Activated CD4-positive, alpha-beta T cell treated with anti-CD3 and anti-CD28 coated beads, Interleukin-2, amount 10 ng/mL, durations not matched to agents 7 days and 5 days (primary cell): Measurements from ENCODE around the gene TLL2. TPM values are rescaled to one million over a fixed set of nuclear protein-coding genes. Genes with fewer than 3 reads are reported as not detected.
"Not testable (repeated sequence)": the region's sequence is repeated elsewhere in the genome, so short reads cannot be mapped to it uniquely, and the experiment has no call there.

Source experiments
- CTCF ChIA-PET: fragments of 350-600 bp; sonication (Branson Sonifier 250); formaldehyde crosslinking; loops from one replicate; lab custom pipeline; 2021; ENCODE audit warnings: antibody characterized with exemption; lab: Charles Lee
- POLR2A ChIA-PET: fragments of 350-600 bp; sonication (Branson Sonifier 250); formaldehyde crosslinking; loops from one replicate; lab custom pipeline; 2021; ENCODE audit warnings: antibody characterized with exemption; lab: Charles Lee
- DNase-seq: peaks from one replicate; pipeline ENCODE4 v3.0.0-alpha.2; 2020
- H3K27ac Mint-ChIP-seq: one replicate; pipeline ENCODE4 v1.8.0; 2021; ENCODE audit warnings: mild to moderate bottlenecking, moderate library complexity, mixed read lengths
- H3K27me3 Mint-ChIP-seq: one replicate; pipeline ENCODE4 v1.8.0; 2021; ENCODE audit warnings: mixed read lengths
- H3K36me3 Mint-ChIP-seq: one replicate; pipeline ENCODE4 v1.8.0; 2021; ENCODE audit warnings: low read depth, mixed read lengths
- H3K4me1 Mint-ChIP-seq: one replicate; pipeline ENCODE4 v1.8.0; 2021; ENCODE audit warnings: mixed read lengths
- H3K4me3 Mint-ChIP-seq: one replicate; pipeline ENCODE4 v1.8.0; 2021; ENCODE audit warnings: mild to moderate bottlenecking, moderate library complexity, mixed read lengths
- H3K9me3 Mint-ChIP-seq: one replicate; pipeline ENCODE4 v1.8.0; 2021; ENCODE audit warnings: mixed read lengths
- total RNA-seq, 2 experiments: library from RNA; stranded (reverse); gene quantifications; one replicate each; pipeline ENCODE4 v1.2.3, GENCODE V29; 2021

TLL2 gene
- under 1 TPM in 1 of 2 experiments, not detected in 1; 0.17 TPM for total RNA-seq

DNA sequence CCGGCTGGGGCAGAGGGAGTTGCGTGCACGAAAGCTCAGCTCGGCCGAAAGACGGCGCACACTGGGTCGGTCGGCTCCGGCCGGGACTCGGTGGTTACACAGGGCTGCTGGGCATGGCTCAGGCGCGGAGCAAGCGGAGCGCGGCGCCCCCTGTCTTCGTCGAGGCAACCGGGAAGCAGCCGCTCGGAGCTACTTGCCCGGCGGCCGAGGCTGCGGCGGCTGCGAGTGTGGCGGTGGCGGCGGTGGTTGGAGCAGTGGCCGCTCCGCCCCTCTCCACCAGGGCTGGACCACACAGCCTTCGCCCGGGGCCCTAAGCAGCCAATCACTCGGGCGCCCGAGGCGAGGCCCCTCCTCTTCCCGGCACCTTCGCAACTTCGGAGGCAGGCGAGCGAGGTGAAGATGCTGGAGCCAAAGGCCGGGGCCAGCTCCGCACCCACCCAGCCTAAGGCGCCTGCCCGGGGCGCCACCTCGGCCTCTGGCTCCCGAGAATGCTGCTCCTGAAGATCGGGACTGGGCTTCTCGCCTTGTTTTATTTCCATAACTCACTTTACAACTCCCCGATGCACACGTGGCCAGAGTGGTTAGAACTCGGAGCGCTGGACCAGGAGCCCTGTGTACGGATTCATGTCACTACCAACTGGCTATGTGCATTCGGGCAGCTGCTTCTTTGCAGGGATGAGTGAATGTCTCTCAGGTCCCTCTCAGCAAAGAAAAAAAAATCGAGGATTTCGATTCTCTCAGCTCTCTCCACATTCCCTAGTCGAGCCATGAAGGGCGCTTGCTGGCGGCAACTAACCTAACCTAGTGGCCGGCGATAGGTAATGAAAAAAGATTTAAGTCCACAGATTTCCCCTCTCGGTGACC lies at the start of gene TLL2:
Gene TLL2, minus strand, starts transcription at position 229 of the 864 bp plus-strand sequence. CDS start 241 bp downstream, outside the sequence.
- ChIA-PET CTCF (interaction anchor here (0.8 to 2.6 kb wide), 5 partner anchors 9 to 48 kb away, joined by 3 to 11 read pairs (median 4); no protein-coding TSS in a partner anchor), POLR2A (no interaction called here)
- H3K9me3 Mint-ChIP-seq: no peaks in the 10 kb centered on the region
- H3K27ac Mint-ChIP-seq: no peak within 1 kb of the TSS
- peaks cover 61% of the 10 kb centered on the region for H3K27me3 Mint-ChIP-seq
- peak within 1 kb of the TSS; percentile 64 for H3K4me3 Mint-ChIP-seq
- DNase-seq: peak; percentile 57
- H3K36me3 Mint-ChIP-seq: peaks cover 15% of the 10 kb centered on the region
- H3K4me1 Mint-ChIP-seq: peaks cover 17% of the 10 kb centered on the region

DNA sequence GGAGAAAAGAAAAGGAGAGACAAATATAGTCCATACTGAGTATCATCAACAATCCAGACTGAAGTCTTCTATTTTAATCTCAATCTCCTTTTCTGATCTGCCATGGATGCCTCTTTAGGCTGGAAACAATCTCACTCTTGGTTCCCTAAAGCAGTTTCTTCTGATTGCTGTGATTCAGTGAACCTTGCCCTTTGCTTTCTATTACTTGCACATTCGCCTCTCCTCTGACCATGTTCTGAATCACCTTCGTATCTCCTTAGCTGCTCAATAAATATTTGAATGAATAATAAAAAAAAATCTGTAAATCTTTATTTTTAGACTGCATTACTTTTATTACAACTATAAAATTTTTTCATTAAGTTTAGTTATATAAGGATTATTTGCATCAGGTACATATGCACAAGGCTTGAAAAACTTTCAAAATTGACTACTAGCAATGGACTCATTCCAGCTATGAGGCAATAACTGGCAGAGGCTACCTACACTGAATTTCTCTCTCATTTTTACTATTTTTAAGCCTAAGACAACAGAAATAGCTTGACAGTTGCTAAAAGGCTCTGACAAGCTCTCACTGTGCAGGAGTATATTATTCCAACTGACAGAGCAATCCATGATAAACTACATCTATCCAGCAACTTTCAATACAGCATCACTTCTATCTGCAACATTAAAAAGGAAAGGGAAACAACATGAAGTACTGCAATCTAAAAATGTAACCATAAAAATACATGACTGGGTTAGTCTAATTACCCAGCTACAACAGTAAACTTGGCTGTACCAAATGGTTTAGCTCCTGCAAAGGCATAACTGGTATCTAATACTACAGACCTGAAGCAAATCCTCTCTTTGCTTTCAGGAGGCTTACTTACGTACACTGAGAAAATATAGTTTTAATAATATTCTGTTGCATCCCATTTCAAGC lies 47.5 kb upstream of the TLL2 start:
- H3K36me3 Mint-ChIP-seq: peaks cover 30% of the 10 kb centered on the region
- no peaks in the 10 kb centered on the region for H3K27me3 Mint-ChIP-seq
- H3K4me1 Mint-ChIP-seq: peaks cover 5% of the 10 kb centered on the region
- H3K27ac Mint-ChIP-seq: no peak overlapping the region
- ChIA-PET POLR2A (no interaction called here), CTCF (no interaction called here)
- no peak overlapping the region for H3K4me3 Mint-ChIP-seq
- no peaks in the 10 kb centered on the region for H3K9me3 Mint-ChIP-seq
- no peak for DNase-seq

DNA sequence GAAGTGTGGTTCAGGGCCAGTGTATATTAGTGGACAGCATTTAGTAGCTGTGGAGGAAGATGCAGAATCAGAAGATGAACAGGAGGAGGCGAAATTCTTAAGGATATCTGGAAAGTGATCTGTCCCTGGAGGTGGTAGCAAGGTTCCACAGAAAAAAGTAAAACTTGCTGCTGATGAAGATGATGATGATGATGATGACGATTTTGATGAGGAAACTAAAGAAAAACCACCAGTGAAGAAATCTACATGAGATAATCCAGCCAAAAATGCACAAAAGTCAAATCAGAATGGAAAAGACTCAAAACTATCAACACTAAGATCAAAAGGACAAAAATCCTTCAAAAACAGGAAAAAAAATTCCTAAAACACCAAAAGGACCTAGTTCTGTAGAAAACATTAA lies 46.8 kb upstream of the TLL2 start:
- H3K36me3 Mint-ChIP-seq: peaks cover 30% of the 10 kb centered on the region
- no peak for DNase-seq
- ChIA-PET POLR2A (no interaction called here), CTCF (no interaction called here)
- H3K9me3 Mint-ChIP-seq: no peaks in the 10 kb centered on the region
- H3K4me1 Mint-ChIP-seq: no peaks in the 10 kb centered on the region
- no peaks in the 10 kb centered on the region for H3K27me3 Mint-ChIP-seq
- no peak overlapping the region for H3K27ac Mint-ChIP-seq
- no peak overlapping the region for H3K4me3 Mint-ChIP-seq

DNA sequence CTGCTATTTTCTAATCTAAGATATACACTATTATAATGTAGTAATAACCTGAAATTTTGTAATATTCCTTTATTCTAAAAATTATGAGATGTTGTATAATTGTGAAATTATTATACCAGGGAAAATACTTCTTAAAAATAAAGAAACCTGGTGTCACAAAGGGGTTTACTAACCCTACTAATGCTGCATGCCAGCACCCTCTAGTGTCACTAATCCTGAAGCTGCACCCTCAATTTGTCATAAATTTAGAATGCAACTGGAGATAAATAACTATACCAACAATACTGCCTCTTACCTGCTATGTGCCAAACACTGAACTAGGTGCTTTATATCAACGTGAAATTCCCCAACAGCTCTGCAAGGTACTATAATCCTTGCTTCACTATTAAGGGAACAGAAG lies 42.3 kb upstream of the TLL2 start:
- no peaks in the 10 kb centered on the region for H3K27me3 Mint-ChIP-seq
- H3K4me3 Mint-ChIP-seq: no peak overlapping the region
- no peak overlapping the region for H3K27ac Mint-ChIP-seq
- no peaks in the 10 kb centered on the region for H3K9me3 Mint-ChIP-seq
- ChIA-PET POLR2A (no interaction called here), CTCF (interaction anchor here (1.1 kb wide), 1 partner anchor 40 kb away, joined by 3 read pairs; no protein-coding TSS in a partner anchor)
- no peaks in the 10 kb centered on the region for H3K4me1 Mint-ChIP-seq
- peak; percentile 17 for DNase-seq
- H3K36me3 Mint-ChIP-seq: peaks cover 23% of the 10 kb centered on the region

DNA sequence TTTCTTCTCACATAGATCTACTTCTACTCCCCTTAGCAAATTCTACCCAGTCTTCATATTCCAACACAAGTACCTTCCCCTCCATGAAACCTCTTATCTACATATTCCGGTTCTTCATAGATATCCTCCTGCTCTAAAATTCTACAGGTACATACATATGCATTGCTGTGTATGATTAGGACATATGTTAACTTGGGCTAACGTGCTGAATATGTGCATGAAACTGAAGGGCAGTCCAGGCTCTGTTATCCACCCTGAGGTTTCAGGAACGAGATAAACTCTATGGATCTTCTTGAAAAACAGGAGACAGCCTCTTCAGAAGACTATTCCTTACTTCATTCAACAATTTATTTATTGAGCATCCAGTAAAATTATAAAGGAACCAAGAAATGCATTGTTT lies 41.6 kb upstream of the TLL2 start:
- Mint-ChIP-seq H3K4me1 (no peaks in the 10 kb centered on the region), H3K36me3 (peaks cover 19% of the 10 kb centered on the region), H3K27me3 (no peaks in the 10 kb centered on the region), H3K9me3 (no peaks in the 10 kb centered on the region), H3K4me3 (no peak overlapping the region), H3K27ac (no peak overlapping the region)
- POLR2A ChIA-PET: no interaction called here
- CTCF ChIA-PET: no interaction called here
- DNase-seq: no peak

DNA sequence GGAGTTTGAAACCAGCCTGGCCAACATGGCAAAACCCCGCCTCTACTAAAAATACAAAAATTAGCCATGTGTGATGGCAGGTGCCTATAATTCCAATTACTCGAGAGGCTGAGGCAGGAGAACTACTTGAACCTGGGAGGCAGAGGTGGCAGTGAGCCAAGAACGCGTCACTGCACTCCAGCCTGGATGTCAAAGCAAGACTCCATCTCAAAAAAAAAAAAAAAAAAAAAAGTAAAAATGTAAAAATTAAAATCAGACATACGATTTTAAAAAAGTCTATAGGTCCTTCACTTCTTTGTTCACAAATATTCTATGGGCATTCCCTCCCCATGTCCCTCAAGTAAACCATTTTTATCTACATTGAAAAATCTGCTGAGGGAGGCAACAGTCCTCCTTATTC lies 34.9 kb upstream of the TLL2 start:
- peaks cover 35% of the 10 kb centered on the region for H3K36me3 Mint-ChIP-seq
- CTCF ChIA-PET: no interaction called here

DNA sequence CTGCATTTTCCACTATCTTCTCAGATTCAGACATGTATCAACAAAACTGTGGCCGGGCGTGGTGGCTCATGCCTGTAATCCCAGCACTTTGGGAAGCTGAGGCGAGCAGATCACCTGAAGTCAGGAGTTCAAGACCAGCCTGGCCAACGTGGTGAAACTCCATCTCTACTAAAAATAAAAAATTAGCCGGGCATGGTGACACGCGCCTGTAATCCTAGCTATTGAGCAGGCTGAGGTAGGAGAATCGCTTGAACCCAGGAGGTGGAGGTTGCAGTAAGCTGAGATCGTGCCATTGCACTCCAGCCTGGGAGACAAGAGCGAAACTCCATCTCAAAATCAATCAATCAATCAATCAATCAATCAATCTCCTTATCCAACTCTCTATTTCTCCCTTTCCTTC lies 31.8 kb upstream of the TLL2 start:
- H3K4me3 Mint-ChIP-seq, H3K27me3 Mint-ChIP-seq, H3K4me1 Mint-ChIP-seq, CTCF ChIA-PET, H3K9me3 Mint-ChIP-seq, POLR2A ChIA-PET, DNase-seq: not testable (repeated sequence)
- H3K36me3 Mint-ChIP-seq: peaks cover 45% of the 10 kb centered on the region
- H3K27ac Mint-ChIP-seq: peak overlapping the region; percentile 52

More for the DNA sequence above, 34.9 kb upstream of the TLL2 start:
- H3K27me3 Mint-ChIP-seq: no peaks in the 10 kb centered on the region
- POLR2A ChIA-PET: no interaction called here
- H3K27ac Mint-ChIP-seq: no peak overlapping the region
- H3K9me3 Mint-ChIP-seq: no peaks in the 10 kb centered on the region
- H3K4me3 Mint-ChIP-seq: no peak overlapping the region
- DNase-seq: no peak
- H3K4me1 Mint-ChIP-seq: no peaks in the 10 kb centered on the region

DNA sequence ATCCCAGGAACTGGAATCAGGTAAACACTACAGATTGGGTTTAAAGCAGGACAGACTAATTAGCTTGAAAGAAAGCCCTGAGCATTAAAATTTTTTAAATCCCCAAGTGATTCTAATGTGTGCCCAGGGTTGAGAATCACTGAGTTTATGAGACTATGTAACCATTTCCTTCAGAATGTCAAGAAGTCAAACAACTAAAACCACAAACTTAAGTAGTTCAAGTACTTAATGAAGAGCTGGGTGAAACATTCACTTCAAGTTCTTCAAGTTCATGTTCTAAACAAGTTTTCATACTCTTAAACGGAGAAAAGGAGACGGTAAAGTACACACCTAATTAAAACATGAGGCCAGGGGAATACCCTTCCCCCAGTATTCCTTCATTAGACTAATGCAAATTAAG lies 28.2 kb upstream of the TLL2 start:
- no peaks in the 10 kb centered on the region for H3K27me3 Mint-ChIP-seq
- DNase-seq: no peak
- no peaks in the 10 kb centered on the region for H3K9me3 Mint-ChIP-seq
- CTCF ChIA-PET: interaction anchor here (0.6 kb wide), 1 partner anchor 402 kb away, joined by 3 read pairs; no protein-coding TSS in a partner anchor
- H3K27ac Mint-ChIP-seq: no peak overlapping the region
- peaks cover 1% of the 10 kb centered on the region for H3K4me1 Mint-ChIP-seq
- H3K36me3 Mint-ChIP-seq: peaks cover 57% of the 10 kb centered on the region
- no peak overlapping the region for H3K4me3 Mint-ChIP-seq
- POLR2A ChIA-PET: no interaction called here

DNA sequence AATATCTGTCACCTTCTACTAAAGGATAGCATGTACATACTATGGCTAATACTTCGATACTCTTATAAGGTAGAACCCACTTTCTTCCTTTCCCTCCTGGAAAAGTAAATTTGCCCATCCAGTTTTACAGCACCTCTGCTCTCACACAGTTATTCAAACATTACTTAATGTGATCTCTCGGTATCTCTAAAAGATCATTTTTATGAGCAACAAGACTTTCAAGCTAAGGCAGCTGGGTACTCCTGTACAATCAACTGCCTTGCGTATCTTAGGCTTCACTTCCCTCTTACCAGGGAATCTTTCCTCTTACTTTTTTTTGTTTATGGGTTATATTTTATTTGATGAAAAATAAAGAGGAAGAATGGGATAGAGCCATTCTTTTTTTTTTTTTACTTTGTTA lies 26.5 kb upstream of the TLL2 start:
- CTCF ChIA-PET: no interaction called here
- H3K9me3 Mint-ChIP-seq: no peaks in the 10 kb centered on the region
- H3K4me3 Mint-ChIP-seq: no peak overlapping the region
- H3K4me1 Mint-ChIP-seq: peaks cover 2% of the 10 kb centered on the region
- H3K36me3 Mint-ChIP-seq: peaks cover 45% of the 10 kb centered on the region
- no peak overlapping the region for H3K27ac Mint-ChIP-seq
- H3K27me3 Mint-ChIP-seq: no peaks in the 10 kb centered on the region
- POLR2A ChIA-PET: no interaction called here
- DNase-seq: no peak

DNA sequence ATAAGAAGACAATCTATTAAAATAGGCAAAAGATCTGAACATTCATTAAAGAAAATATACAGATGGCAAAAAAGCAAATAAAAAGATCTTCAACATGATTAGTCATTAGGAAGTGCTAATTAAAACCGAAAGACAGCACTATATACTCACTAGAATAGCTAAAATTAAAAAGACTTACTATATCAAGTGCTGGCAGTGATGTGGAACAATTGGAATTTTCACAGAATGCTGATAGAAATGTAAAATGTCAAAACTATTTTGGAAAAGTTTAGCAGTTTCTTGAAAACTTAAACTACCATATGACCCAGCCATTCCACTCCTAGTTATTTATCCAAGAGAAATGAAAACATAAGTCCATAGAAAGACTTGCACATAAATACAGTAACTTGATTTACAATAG lies 25.0 kb upstream of the TLL2 start:
- peaks cover 2% of the 10 kb centered on the region for H3K4me1 Mint-ChIP-seq
- ChIA-PET CTCF (no interaction called here), POLR2A (no interaction called here)
- no peaks in the 10 kb centered on the region for H3K9me3 Mint-ChIP-seq
- H3K27ac Mint-ChIP-seq: no peak overlapping the region
- H3K36me3 Mint-ChIP-seq: peaks cover 43% of the 10 kb centered on the region
- DNase-seq: no peak
- H3K4me3 Mint-ChIP-seq: no peak overlapping the region
- no peaks in the 10 kb centered on the region for H3K27me3 Mint-ChIP-seq

DNA sequence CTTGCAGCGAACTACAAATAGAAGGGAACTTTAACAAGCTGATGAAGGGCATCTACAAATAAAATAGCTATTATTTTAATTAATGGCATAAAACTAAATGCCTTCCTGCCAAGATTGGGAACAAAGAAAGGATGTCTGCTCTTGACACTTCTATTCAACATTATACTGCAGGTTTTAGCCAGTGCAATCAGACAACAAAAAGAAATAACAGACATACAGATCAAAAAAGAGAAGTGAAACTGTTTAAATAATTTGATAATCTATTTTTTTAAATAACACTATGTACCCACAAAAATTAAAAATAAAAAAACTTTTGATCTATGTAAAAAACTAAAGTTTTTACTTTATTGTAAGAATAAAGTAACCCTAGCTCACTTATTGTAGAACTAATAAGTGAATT lies 22.4 kb upstream of the TLL2 start:
- no peak overlapping the region for H3K4me3 Mint-ChIP-seq
- DNase-seq: no peak
- peaks cover 39% of the 10 kb centered on the region for H3K36me3 Mint-ChIP-seq
- H3K27ac Mint-ChIP-seq: no peak overlapping the region
- CTCF ChIA-PET: interaction anchor here (0.7 to 1.3 kb wide), 3 partner anchors 10 to 74 kb away, joined by 3 to 4 read pairs (median 3); no protein-coding TSS in a partner anchor
- H3K27me3 Mint-ChIP-seq: no peaks in the 10 kb centered on the region
- H3K9me3 Mint-ChIP-seq: no peaks in the 10 kb centered on the region
- H3K4me1 Mint-ChIP-seq: peaks cover 1% of the 10 kb centered on the region
- POLR2A ChIA-PET: no interaction called here

DNA sequence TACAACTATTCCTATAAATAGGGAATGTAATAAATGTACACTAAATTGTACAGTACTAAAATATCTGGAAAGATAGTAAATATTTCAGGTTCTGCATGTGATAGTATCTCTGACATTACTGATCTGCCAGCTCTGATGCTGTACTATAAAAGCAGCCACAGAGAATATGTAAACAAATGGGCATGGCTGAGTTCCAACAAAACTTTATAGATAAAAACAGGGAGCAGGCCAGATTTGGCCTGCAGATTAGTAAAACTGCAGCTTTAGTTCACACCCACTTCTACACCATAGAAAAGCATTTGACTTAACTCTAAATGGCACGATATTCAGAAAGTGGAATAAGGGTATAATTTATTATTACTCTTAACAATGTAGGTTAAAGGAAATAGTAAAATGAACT lies 18.8 kb upstream of the TLL2 start:
- POLR2A ChIA-PET: no interaction called here
- no peak for DNase-seq
- CTCF ChIA-PET: interaction anchor here (1.1 kb wide), 1 partner anchor 12 kb away, joined by 3 read pairs; no protein-coding TSS in a partner anchor
- Mint-ChIP-seq H3K9me3 (no peaks in the 10 kb centered on the region), H3K27me3 (no peaks in the 10 kb centered on the region), H3K36me3 (peaks cover 23% of the 10 kb centered on the region), H3K27ac (no peak overlapping the region), H3K4me3 (no peak overlapping the region), H3K4me1 (peaks cover 1% of the 10 kb centered on the region)
